ENCODE data around the gene PSPN.
"Not testable (repeated sequence)": the region's sequence is repeated elsewhere in the genome, so short reads cannot be mapped to it uniquely, and the experiment has no call there.

PSPN gene

GRCh38 chr19:6373096-6373812 lies 2.5 kb downstream of the PSPN start:
- DNase-seq: peak; percentile 98

GRCh38 chr19:6372594-6373095 lies 3.1 kb downstream of the PSPN start, which contains the start of gene ALKBH7:
Gene ALKBH7 (plus strand): TSS chr19:6372794. CDS start chr19:6372821, 27 bp downstream.
- peak; percentile 100 for DNase-seq

- no peak for DNase-seq
These were observed 11.4 kb downstream of the PSPN start for GRCh38 chr19:6364353-6364752.

- no peak for DNase-seq
These were observed 13.4 kb downstream of the PSPN start for GRCh38 chr19:6362351-6362801.

- DNase-seq: peak; percentile 34
These were observed 13.7 kb downstream of the PSPN start for GRCh38 chr19:6362027-6362350.

GRCh38 chr19:6360857-6361216 lies 14.9 kb downstream of the PSPN start:
- DNase-seq: not testable (repeated sequence)

- DNase-seq: not testable (repeated sequence)
These were observed 15.3 kb downstream of the PSPN start for GRCh38 chr19:6360445-6360844.

GRCh38 chr19:6359568-6360341 lies 16.0 kb downstream of the PSPN start:
- DNase-seq: no peak

- DNase-seq: no peak
These were observed 17.7 kb downstream of the PSPN start for GRCh38 chr19:6358003-6358402.

GRCh38 chr19:6357174-6357573 lies 18.6 kb downstream of the PSPN start:
- DNase-seq: no peak

GRCh38 chr19:6355321-6356040 lies 20.3 kb downstream of the PSPN start:
- DNase-seq: not testable (repeated sequence)

- DNase-seq: peak; percentile 26
These were observed 21.5 kb downstream of the PSPN start for GRCh38 chr19:6354098-6354674.

- no peak for DNase-seq
These were observed 23.2 kb downstream of the PSPN start for GRCh38 chr19:6352381-6353165.

GRCh38 chr19:6350688-6351087 lies 25.0 kb downstream of the PSPN start:
- no peak for DNase-seq

GRCh38 chr19:6349271-6349670 lies 26.5 kb downstream of the PSPN start:
- DNase-seq: not testable (repeated sequence)

GRCh38 chr19:6343462-6343861 lies 32.3 kb downstream of the PSPN start:
- DNase-seq: no peak

GRCh38 chr19:6340493-6341201 lies 35.1 kb downstream of the PSPN start:
- no peak for DNase-seq

- no peak for DNase-seq
These were observed 41.0 kb downstream of the PSPN start for GRCh38 chr19:6334490-6335285.

GRCh38 chr19:6333439-6333838 lies 42.3 kb downstream of the PSPN start, which contains the start of gene ACER1:
Gene ACER1 (minus strand): TSS chr19:6333612. CDS start chr19:6333551, 61 bp downstream.
- no peak for DNase-seq

- no peak for DNase-seq
These were observed 48.9 kb downstream of the PSPN start for GRCh38 chr19:6326815-6327214.

- DNase-seq: no peak
These were observed 50.1 kb downstream of the PSPN start for GRCh38 chr19:6325614-6326013.
